KBM-7 (cell line): ENCODE results near the gene SMNDC1.
"Not testable (repeated sequence)": the region's sequence is repeated elsewhere in the genome, so short reads cannot be mapped to it uniquely, and the experiment has no call there.

Experiments used
- DNase-seq: peaks from one replicate; pipeline ENCODE4 v3.0.0-alpha.2; 2015
- in situ Hi-C: fragments of 300-500 bp; cut with MboI; formaldehyde crosslinking; loops from 2 replicates; pipeline ENCODE4 v1.14.3; 2020; ENCODE audit warnings: low sequenced_read_pairs, low pct_unique_long_range_greater_than_20kb, mixed read lengths

Gene SMNDC1

DNA sequence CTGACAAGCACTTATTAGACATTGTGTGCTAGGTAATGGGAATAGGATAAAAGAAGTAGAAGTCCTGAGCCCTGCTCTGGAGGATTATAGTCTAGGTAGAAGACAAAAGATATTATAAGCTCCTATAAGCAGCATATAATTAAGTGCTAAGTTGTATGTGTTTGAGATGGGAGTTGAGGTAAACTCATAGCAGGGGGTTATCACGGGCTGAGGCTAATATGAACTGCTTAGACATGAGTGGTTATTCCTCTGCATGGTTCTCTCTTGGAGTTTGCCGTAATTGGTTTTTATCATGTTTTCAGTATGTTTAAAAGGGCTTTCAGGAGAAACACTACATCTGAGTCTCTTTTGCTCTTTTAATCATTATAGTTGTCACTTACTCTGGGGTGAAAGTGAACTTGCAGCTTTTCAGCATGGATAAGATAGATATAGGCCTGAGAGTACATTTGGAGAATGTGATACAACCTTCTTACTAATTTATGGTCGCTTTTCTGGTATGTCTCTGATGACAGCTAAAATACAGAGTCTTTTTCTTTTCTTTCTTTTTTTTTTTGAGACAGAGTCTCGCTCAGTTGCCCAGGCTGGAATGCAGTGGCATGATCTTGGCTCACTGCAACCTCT, 39.0 kb downstream of the SMNDC1 start:
- in situ Hi-C loops = no loop called here
- DNase-seq = no peak

DNA sequence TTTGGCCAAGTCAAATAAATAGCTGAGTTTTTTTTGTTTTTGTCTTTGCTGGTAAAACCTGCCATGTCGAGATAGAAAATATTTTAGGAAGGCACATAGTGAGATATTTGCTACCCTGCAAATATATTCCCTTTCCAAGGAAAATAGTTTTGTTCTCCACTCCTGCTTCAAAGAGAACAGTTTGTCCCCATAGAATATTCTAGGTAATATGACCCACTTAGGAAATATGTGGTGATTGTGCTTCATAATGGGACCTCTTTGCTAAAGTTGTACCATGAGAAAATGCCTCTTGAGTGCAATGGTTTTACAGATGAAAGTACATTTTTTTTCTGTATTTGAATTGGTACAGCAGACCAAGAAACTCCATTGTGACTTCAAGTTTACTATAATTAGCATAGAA, 41.6 kb downstream of the SMNDC1 start:
- in situ Hi-C loops = no loop called here
- no peak for DNase-seq

- in situ Hi-C loops = no loop called here
- no peak for DNase-seq
Observed at GRCh38 chr10:110260746-110261477, 43.8 kb downstream of the SMNDC1 start.

GRCh38 chr10:110259317-110259716, 45.4 kb downstream of the SMNDC1 start:
- in situ Hi-C loops = no loop called here
- DNase-seq = no peak

DNA sequence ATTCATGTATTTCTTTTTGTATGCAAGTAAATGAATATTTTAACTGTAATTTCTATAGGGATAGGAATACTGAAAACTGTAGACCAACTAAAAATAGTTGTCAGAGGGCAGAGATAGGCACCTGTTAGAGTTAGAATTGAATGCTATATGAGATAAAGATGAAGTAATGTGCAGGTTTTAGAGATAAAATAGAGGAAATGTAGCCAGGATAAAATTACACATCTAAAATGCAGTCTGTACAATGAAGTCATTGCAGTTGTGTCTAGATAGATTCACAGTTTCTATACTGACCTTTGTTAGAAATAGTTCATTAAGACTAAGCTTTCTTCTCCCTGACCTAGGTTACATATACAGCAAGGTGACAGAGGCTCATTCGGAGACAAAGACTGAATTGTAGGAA, 46.2 kb downstream of the SMNDC1 start:
- DNase-seq = no peak
- in situ Hi-C loops = no loop called here

DNA sequence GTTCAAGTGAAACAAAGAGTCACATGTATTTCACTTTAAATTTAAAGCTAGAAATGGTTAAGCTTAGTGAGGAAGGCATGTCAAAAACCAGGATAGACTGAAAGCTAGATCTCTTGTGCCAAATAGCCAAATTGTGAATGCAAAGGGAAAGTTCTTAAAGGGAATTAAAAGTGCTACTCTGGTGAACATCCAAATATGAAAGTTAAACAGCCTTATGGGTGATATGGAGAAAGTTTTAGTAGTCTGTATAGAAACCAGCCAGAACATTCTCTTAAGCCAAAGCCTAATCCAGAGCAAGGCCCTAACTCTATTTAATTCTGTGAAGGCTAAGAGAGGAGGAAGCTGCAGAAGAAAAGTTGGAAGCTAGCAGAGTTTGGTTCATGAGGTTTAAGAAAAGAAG, 50.3 kb downstream of the SMNDC1 start:
- no peak for DNase-seq
- in situ Hi-C loops = no loop called here

DNA sequence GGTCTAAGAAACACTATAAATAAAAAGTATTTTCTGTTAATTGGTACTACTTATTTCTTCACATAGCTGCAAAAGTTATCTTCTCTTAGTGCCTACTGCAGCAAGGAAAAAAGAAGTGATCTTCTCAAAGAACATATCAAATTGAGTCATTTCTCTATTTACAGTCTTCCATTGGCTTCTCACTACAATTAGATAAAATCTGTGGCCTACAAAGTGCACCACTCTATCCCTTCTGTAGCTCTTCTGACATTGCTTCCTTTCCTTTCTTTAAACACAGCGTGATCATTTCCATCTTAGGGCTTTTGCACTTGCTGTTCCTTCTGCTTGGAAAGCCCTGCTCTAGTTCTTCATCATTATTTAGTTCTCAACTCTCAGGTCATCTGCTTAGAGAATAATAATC, 52.6 kb downstream of the SMNDC1 start:
- DNase-seq = no peak
- in situ Hi-C loops = no loop called here

DNA sequence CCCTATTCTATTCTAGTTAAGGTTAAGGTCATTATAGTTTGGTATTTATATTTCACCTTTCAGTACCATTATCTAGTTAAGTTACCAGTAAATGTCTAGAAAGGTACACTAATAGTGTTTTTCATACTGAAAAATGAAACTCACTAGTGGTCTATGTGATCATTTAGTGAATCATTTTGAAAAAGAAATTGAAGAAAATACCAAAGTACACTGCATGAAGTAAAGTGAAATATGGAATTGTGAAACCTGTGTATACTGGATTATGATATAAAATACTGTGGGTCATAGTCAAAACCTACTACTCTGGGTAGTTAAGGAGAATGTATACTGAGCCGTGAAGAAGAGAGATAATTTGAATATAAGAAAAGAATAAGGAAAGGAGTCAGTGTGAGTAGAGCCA, 53.3 kb downstream of the SMNDC1 start:
- in situ Hi-C loops, DNase-seq: not testable (repeated sequence)

- DNase-seq = not testable (repeated sequence)
- in situ Hi-C loops = loop anchor here (25.0 kb wide), 1 partner anchor 362 kb away; no protein-coding TSS in a partner anchor
Observed at GRCh38 chr10:110249489-110249888, 55.2 kb downstream of the SMNDC1 start.

GRCh38 chr10:110247833-110248232, 56.9 kb downstream of the SMNDC1 start:
- in situ Hi-C loops = loop anchor here (25.0 kb wide), 1 partner anchor 361 kb away; no protein-coding TSS in a partner anchor
- DNase-seq = not testable (repeated sequence)

- in situ Hi-C loops = loop anchor here (25.0 kb wide), 1 partner anchor 357 kb away; no protein-coding TSS in a partner anchor
- DNase-seq = no peak
Observed at GRCh38 chr10:110244550-110244949, 60.2 kb downstream of the SMNDC1 start.

GRCh38 chr10:110242511-110242910, 62.2 kb downstream of the SMNDC1 start:
- in situ Hi-C loops = loop anchor here (25.0 kb wide), 1 partner anchor 355 kb away; no protein-coding TSS in a partner anchor
- DNase-seq = no peak

GRCh38 chr10:110241841-110242240, 62.9 kb downstream of the SMNDC1 start:
- DNase-seq = no peak
- in situ Hi-C loops = loop anchor here (25.0 kb wide), 1 partner anchor 355 kb away; no protein-coding TSS in a partner anchor

- in situ Hi-C loops = loop anchor here (25.0 kb wide), 1 partner anchor 354 kb away; no protein-coding TSS in a partner anchor
- no peak for DNase-seq
Observed at GRCh38 chr10:110241407-110241806, 63.3 kb downstream of the SMNDC1 start.
